ENCODE data around the gene GMCL2.

DNA sequence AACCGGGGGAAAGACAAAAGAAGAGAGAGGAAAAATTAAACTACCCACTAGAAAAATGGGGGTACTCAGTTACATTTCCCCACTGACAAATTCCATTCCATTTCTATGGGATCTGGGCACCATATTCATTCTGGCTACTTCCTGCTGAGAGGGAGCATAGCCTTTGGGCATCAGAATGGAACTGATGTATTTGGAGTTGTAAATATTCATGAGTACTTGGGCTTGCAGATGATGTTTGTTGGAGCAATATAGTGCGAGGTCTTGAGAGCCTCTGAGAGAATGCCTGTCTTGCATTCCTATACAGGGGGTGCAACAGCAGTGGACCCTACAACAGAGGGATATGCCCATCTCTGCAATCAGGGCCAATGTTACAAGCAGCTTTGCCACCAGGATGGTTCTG, 16.7 kb downstream of the GMCL2 start:
- TF ChIP-seq, protein P1, sequence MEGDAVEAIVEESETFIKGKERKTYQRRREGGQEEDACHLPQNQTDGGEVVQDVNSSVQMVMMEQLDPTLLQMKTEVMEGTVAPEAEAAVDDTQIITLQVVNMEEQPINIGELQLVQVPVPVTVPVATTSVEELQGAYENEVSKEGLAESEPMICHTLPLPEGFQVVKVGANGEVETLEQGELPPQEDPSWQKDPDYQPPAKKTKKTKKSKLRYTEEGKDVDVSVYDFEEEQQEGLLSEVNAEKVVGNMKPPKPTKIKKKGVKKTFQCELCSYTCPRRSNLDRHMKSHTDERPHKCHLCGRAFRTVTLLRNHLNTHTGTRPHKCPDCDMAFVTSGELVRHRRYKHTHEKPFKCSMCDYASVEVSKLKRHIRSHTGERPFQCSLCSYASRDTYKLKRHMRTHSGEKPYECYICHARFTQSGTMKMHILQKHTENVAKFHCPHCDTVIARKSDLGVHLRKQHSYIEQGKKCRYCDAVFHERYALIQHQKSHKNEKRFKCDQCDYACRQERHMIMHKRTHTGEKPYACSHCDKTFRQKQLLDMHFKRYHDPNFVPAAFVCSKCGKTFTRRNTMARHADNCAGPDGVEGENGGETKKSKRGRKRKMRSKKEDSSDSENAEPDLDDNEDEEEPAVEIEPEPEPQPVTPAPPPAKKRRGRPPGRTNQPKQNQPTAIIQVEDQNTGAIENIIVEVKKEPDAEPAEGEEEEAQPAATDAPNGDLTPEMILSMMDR (IDR thresholded peaks at IDR 0.05) = no peak
- TF ChIP-seq POLR2AphosphoS5 (IDR thresholded peaks at IDR 0.05) (no peak), POLR2A (IDR thresholded peaks at IDR 0.05) (no peak)

Measured in gastroesophageal sphincter (tissue), 3 donors.